ENCODE measurements around the gene GADD45B. TPM values are rescaled to one million over a fixed set of nuclear protein-coding genes. Genes with fewer than 3 reads are reported as not detected.
"Not testable (repeated sequence)": the region's sequence is repeated elsewhere in the genome, so short reads cannot be mapped to it uniquely, and the experiment has no call there.

GADD45B gene
- total RNA-seq, 1 experiment from 2014 or later, result 24.7 TPM

DNA sequence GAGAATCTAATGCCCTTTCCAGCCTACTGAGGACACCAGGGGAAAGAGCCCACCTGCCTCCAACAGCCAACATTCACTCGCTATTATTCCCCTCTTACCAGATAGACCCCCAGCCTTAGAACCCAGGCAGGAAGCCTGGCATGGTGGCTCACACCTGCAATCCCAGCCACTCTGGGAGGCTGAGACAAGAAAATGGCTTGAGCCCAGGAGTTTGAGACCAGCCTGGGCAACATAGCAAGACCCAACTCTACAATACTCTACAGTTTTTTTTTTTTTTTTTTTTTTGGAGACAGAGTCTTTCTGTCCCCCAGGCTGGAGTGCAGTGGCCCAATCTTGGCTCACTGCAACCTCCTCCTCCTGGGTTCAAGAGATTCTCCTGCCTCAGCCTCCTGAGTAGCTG is 15.7 kb upstream of the GADD45B start:
- Histone ChIP-seq H3K27ac (no peak overlapping the region), H3K9me3 (ENCODE audit: insufficient read depth, low read depth) (no peaks in the 10 kb centered on the region), H4K20me1 (ENCODE audit: insufficient read depth) (no peaks in the 10 kb centered on the region), H3K36me3 (ENCODE audit: low read depth) (no peaks in the 10 kb centered on the region), H3K4me1 (replicated peaks; ENCODE audit: insufficient read depth) (no peaks in the 10 kb centered on the region; the same call in 1 of the 2 replicates), H3K4me3 (no peak overlapping the region), H3F3A (ENCODE audit: insufficient read depth, low read depth) (peaks cover 13% of the 10 kb centered on the region), H3K4me2 (no peak overlapping the region), H3K79me2 (ENCODE audit: low read depth) (peaks cover 14% of the 10 kb centered on the region), H2AFZ (no peak overlapping the region), H3K9me2 (ENCODE audit: insufficient read depth) (no peaks in the 10 kb centered on the region), H3K27me3 (ENCODE audit: insufficient read depth, low read depth) (no peaks in the 10 kb centered on the region)
- intact Hi-C loops (cut with micrococcal nuclease; ENCODE audit: unreplicated experiment), result loop anchor here (10.0 kb wide), 1 partner anchor 225 kb away; the partner anchor contains the start of genes PLEKHJ1 and SF3A2
- DNase-seq, result no peak
- ChIA-PET CTCF (no interaction called here), POLR2A (ENCODE audit: unreplicated experiment) (no interaction called here)
- no TSS peak for BruUV-seq (replicated peaks)
- no peak for TF ChIP-seq EZH2 (IDR thresholded peaks at IDR 0.05; ENCODE audit: low read depth)
- TF ChIP-seq, protein P1, sequence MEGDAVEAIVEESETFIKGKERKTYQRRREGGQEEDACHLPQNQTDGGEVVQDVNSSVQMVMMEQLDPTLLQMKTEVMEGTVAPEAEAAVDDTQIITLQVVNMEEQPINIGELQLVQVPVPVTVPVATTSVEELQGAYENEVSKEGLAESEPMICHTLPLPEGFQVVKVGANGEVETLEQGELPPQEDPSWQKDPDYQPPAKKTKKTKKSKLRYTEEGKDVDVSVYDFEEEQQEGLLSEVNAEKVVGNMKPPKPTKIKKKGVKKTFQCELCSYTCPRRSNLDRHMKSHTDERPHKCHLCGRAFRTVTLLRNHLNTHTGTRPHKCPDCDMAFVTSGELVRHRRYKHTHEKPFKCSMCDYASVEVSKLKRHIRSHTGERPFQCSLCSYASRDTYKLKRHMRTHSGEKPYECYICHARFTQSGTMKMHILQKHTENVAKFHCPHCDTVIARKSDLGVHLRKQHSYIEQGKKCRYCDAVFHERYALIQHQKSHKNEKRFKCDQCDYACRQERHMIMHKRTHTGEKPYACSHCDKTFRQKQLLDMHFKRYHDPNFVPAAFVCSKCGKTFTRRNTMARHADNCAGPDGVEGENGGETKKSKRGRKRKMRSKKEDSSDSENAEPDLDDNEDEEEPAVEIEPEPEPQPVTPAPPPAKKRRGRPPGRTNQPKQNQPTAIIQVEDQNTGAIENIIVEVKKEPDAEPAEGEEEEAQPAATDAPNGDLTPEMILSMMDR (conservative IDR thresholded peaks at IDR 0.05), result no peak

DNA sequence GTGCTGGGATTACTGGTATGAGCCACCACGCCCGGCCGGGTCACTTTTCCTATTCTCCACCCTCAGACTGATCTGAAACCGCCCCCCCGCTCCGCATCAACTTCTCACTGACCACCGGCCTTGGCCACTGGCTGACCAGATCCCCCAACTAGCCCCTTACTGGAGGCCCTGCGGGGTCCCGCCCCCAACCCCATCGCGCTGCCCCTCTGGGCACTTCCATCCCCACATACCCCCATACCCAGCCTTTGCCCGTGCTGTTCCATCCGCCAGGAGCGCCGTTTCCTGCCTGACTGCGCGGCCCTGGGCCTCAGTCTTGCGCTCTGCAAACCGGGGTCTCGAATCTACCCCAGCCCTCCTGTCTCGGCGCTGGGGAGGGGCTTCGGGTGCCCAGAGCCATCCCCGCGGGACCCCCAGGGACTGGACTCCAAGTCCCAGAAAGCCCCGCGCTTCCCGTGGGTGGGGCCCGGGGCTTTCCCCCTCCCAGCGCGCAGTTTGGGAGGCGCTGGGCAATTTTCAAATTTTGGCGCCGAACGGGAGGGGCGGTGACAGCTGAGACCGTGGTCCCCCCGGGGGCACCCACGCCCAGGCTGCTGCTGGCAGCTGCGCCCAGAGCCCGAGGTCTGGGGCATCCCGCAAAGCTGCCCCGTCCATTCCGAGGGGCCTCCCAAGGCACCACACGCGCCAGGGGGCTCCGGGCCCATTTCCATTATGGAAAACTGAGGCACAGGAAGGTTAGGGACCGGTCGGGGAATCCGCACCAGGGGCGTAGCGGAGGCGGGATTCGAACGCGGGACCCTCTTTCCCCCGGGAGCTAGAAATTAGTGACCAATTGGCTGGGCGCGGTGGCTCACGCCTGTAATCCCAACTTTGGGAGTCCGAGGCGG is 13.9 kb upstream of the GADD45B start:
- no peak for TF ChIP-seq EZH2 (IDR thresholded peaks at IDR 0.05; ENCODE audit: low read depth)
- TF ChIP-seq, protein P1 (conservative IDR thresholded peaks at IDR 0.05), result no peak
- H3K36me3 ChIP-seq (ENCODE audit: low read depth), result no peaks in the 10 kb centered on the region
- POLR2A ChIA-PET (ENCODE audit: unreplicated experiment), result interaction anchor here (0.6 to 0.9 kb wide), 2 partner anchors 14 to 134 kb away, joined by 3 to 20 read pairs; partner anchors contain the start of gene GADD45B
- H4K20me1 ChIP-seq (ENCODE audit: insufficient read depth), result no peaks in the 10 kb centered on the region
- peak in 1 of 2 experiments; percentile 60 for DNase-seq
- H3K9me2 ChIP-seq (ENCODE audit: insufficient read depth), result no peaks in the 10 kb centered on the region
- CTCF ChIA-PET, result interaction anchor here (0.6 to 0.7 kb wide), 2 partner anchors 155 to 557 kb away, joined by 3 to 4 read pairs; no protein-coding TSS in a partner anchor
- H3F3A ChIP-seq (ENCODE audit: insufficient read depth, low read depth), result peaks cover 14% of the 10 kb centered on the region
- intact Hi-C loops (cut with micrococcal nuclease; ENCODE audit: unreplicated experiment), result loop anchor here (10.0 kb wide), 1 partner anchor 227 kb away; the partner anchor contains the start of genes PLEKHJ1 and SF3A2
- no peak overlapping the region for H3K27ac ChIP-seq
- H3K4me2 ChIP-seq, result peak overlapping the region; percentile 73
- BruUV-seq (replicated peaks), result no TSS peak
- H3K9me3 ChIP-seq (ENCODE audit: insufficient read depth, low read depth), result no peaks in the 10 kb centered on the region
- peak overlapping the region; percentile 75 for H2AFZ ChIP-seq
- H3K4me1 ChIP-seq (replicated peaks; ENCODE audit: insufficient read depth), result no peaks in the 10 kb centered on the region; the same call in 1 of the 2 replicates
- H3K27me3 ChIP-seq (ENCODE audit: insufficient read depth, low read depth), result no peaks in the 10 kb centered on the region
- H3K4me3 ChIP-seq, result peak overlapping the region; percentile 61
- H3K79me2 ChIP-seq (ENCODE audit: low read depth), result no peaks in the 10 kb centered on the region

DNA sequence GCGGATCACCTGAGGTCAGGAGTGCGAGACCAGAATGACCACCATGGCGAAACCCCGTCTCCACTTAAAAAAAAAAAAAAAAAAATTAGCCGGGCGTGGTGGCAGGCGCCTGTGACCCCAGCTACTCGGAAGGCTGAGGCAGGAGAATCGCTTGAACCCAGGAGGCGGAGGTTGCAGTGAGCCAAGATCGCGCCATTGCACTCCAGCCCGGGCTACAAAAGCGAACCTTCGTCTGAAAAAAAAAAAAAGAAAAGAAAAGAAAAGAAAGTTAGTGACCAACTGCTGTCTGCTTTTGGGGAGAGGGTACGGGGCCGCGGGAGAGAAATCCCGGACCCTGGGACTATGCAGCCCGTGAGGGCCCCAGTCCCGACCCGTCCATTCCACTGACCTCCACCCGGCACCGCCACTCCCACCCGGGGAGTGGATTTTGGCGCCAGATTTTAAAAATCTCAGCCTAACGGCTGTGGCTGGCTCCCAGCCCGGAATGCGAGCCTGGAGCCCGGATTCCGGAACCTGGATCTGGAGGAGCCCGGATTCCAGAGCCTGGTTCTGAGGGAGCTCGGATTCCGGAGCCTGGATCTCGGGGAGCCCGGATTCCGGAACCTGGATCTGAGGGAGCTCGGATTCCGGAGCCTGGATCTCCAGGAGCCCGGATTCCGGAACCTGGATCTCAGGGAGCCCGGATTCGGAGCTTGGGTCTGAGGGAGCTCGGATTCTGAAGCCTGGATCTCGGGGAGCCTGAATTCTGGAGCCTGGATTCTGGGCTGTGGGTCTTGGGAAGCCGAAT is 13.1 kb upstream of the GADD45B start:
- Histone ChIP-seq H3K9me3 (ENCODE audit: insufficient read depth, low read depth) (no peaks in the 10 kb centered on the region), H3K79me2 (ENCODE audit: low read depth) (no peaks in the 10 kb centered on the region), H3K27me3 (ENCODE audit: insufficient read depth, low read depth) (no peaks in the 10 kb centered on the region), H3K9me2 (ENCODE audit: insufficient read depth) (no peaks in the 10 kb centered on the region), H4K20me1 (ENCODE audit: insufficient read depth) (no peaks in the 10 kb centered on the region), H3F3A (ENCODE audit: insufficient read depth, low read depth) (peaks cover 8% of the 10 kb centered on the region; the same call in 1 of the 2 replicates), H3K36me3 (ENCODE audit: low read depth) (no peaks in the 10 kb centered on the region), H3K4me2 (peak overlapping the region; percentile 73), H3K27ac (no peak overlapping the region), H2AFZ (0 out of 2 replicates have a peak overlapping the region, but pooled peaks have one; percentile 75), H3K4me3 (peak overlapping the region; percentile 61; the same call in 1 of the 2 replicates), H3K4me1 (replicated peaks; ENCODE audit: insufficient read depth) (no peaks in the 10 kb centered on the region; the same call in 1 of the 2 replicates)
- TF ChIP-seq, protein P1 (conservative IDR thresholded peaks at IDR 0.05), result no peak
- TF ChIP-seq EZH2 (IDR thresholded peaks at IDR 0.05; ENCODE audit: low read depth), result no peak
- intact Hi-C loops (cut with micrococcal nuclease; ENCODE audit: unreplicated experiment), result loop anchor here (10.0 kb wide), 1 partner anchor 228 kb away; the partner anchor contains the start of genes PLEKHJ1 and SF3A2
- ChIA-PET POLR2A (ENCODE audit: unreplicated experiment) (interaction anchor here (0.9 kb wide), 1 partner anchor 133 kb away, joined by 20 read pairs; no protein-coding TSS in a partner anchor), CTCF (interaction anchor here (0.6 kb wide), 1 partner anchor 558 kb away, joined by 3 read pairs; no protein-coding TSS in a partner anchor)
- DNase-seq, result peak; percentile 57 to 59
- TSS peak; percentile 93 for BruUV-seq (replicated peaks)

DNA sequence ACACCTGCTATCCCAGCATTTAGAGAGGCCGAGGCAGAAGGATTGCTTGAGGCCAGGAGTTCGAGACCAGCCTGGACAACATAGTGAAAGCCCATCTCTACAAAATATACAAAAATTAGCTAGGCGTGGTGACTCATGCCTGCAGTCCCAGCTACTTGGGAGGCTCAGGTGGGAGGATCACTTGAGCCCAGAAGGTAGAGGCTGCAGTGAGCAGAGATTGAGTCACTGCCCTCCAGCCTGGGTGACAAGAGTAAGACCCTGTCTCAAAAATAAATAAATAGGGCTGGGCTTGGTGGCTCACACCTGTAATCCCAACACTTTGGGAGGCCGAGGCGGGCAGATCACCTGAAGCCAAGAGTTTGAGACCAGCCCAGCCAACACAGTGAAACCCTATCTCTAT is 12.2 kb upstream of the GADD45B start:
- CTCF ChIA-PET; H3K79me2 ChIP-seq (ENCODE audit: low read depth); H4K20me1 ChIP-seq (ENCODE audit: insufficient read depth); H3K4me3 ChIP-seq; H3K36me3 ChIP-seq (ENCODE audit: low read depth); POLR2A ChIA-PET (ENCODE audit: unreplicated experiment); H2AFZ ChIP-seq; H3K4me1 ChIP-seq (replicated peaks; ENCODE audit: insufficient read depth); H3K4me2 ChIP-seq; DNase-seq; H3K27me3 ChIP-seq (ENCODE audit: insufficient read depth, low read depth); BruUV-seq (replicated peaks); H3K9me3 ChIP-seq (ENCODE audit: insufficient read depth, low read depth); H3K9me2 ChIP-seq (ENCODE audit: insufficient read depth); H3K27ac ChIP-seq: not testable (repeated sequence)
- peaks cover 10% of the 10 kb centered on the region; the same call in 1 of the 2 replicates for H3F3A ChIP-seq (ENCODE audit: insufficient read depth, low read depth)
- intact Hi-C loops (cut with micrococcal nuclease; ENCODE audit: unreplicated experiment), result loop anchor here (10.0 kb wide), 1 partner anchor 229 kb away; the partner anchor contains the start of genes PLEKHJ1 and SF3A2
